MCF 10A (cell line): ENCODE results near the gene AGPAT4. TPM values are rescaled to one million over a fixed set of nuclear protein-coding genes. Genes with fewer than 3 reads are reported as not detected.
"Not testable (repeated sequence)": the region's sequence is repeated elsewhere in the genome, so short reads cannot be mapped to it uniquely, and the experiment has no call there.

ENCODE experiments used
- BruUV-seq: library from RNA; stranded (reverse); fragments of 400-500 nt; replicated peaks from 2 replicates; lab custom pipeline; 2021; lab: Mats Ljungman, UMichigan
- CTCF ChIA-PET: fragments of 300-600 bp; sonication (Branson Sonifier 250); formaldehyde crosslinking; extraction: SDS; loops from one replicate; lab custom pipeline; 2021; ENCODE audit warnings: antibody characterized with exemption, inconsistent platforms; lab: Yijun Ruan, JAX
- POLR2A ChIA-PET: fragments of 300-600, 350-650 bp; sonication (Branson Sonifier 250); formaldehyde crosslinking; extraction: SDS; loops from one replicate; lab custom pipeline; 2020; ENCODE audit warnings: antibody characterized with exemption, inconsistent platforms; lab: Yijun Ruan, JAX
- DNase-seq: peaks from one replicate; pipeline ENCODE4 v3.0.0-alpha.2; 2018; ENCODE audit not compliant: unreplicated experiment
- H3K27ac Mint-ChIP-seq: one replicate; pipeline ENCODE4 v1.8.0; 2022; ENCODE audit warnings: mild to moderate bottlenecking, low read depth, mixed read lengths; ENCODE audit not compliant: unreplicated experiment
- H3K27me3 Mint-ChIP-seq: one replicate; pipeline ENCODE4 v1.8.0; 2022; ENCODE audit warnings: mixed read lengths; ENCODE audit not compliant: insufficient read depth, unreplicated experiment
- H3K36me3 Mint-ChIP-seq: one replicate; pipeline ENCODE4 v1.8.0; 2022; ENCODE audit warnings: mild to moderate bottlenecking, moderate library complexity, mixed read lengths; ENCODE audit not compliant: insufficient read depth, unreplicated experiment
- H3K4me1 Mint-ChIP-seq: one replicate; pipeline ENCODE4 v1.8.0; 2022; ENCODE audit warnings: mixed read lengths; ENCODE audit not compliant: insufficient read depth, unreplicated experiment
- H3K4me3 Mint-ChIP-seq: one replicate; pipeline ENCODE4 v1.8.0; 2022; ENCODE audit warnings: mild to moderate bottlenecking, moderate library complexity, mixed read lengths; ENCODE audit not compliant: unreplicated experiment
- H3K9me3 Mint-ChIP-seq: one replicate; pipeline ENCODE4 v1.8.0; 2022; ENCODE audit warnings: mixed read lengths; ENCODE audit not compliant: unreplicated experiment
- intact Hi-C: fragments of 100-400 bp; cut with micrococcal nuclease; formaldehyde crosslinking; loops from 2 replicates; pipeline ENCODE4 v1.14.1; 2022
- total RNA-seq: library from RNA; stranded (reverse); gene quantifications from 2 replicates; pipeline ENCODE4 v1.2.3, GENCODE V29; 2022
- TF ChIP-seq, protein P1 (sequence below): fragments of 200-600 bp; IDR thresholded peaks from one replicate; pipeline ENCODE4 v1.8.0; 2022; ENCODE audit warnings: antibody characterized with exemption, mild to moderate bottlenecking; ENCODE audit not compliant: unreplicated experiment

The AGPAT4 gene
- total RNA-seq, 1 experiment from 2014 or later: 5.6 TPM

DNA sequence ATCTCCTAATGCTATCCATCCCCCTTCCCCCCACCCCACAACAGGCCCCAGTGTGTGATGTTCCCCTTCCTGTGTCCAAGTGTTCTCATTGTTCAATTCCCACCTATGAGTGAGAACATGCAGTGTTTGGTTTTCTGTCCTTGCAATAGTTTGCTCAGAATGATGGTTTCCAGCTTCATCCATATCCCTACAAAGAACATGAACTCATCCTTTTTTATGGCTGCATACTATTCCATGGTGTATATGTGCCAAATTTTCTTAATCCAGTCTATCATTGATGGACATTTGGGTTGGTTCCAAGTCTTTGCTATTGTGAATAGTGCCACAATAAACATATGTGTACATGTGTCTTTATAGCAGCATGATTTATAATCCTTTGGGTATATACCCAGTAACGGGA is 101.1 kb downstream of the AGPAT4 start:
- DNase-seq, intact Hi-C loops, H3K4me3 Mint-ChIP-seq, H3K27me3 Mint-ChIP-seq, POLR2A ChIA-PET, BruUV-seq, H3K9me3 Mint-ChIP-seq, CTCF ChIA-PET, H3K36me3 Mint-ChIP-seq, H3K27ac Mint-ChIP-seq: not testable (repeated sequence)
- H3K4me1 Mint-ChIP-seq: peaks cover 30% of the 10 kb centered on the region

DNA sequence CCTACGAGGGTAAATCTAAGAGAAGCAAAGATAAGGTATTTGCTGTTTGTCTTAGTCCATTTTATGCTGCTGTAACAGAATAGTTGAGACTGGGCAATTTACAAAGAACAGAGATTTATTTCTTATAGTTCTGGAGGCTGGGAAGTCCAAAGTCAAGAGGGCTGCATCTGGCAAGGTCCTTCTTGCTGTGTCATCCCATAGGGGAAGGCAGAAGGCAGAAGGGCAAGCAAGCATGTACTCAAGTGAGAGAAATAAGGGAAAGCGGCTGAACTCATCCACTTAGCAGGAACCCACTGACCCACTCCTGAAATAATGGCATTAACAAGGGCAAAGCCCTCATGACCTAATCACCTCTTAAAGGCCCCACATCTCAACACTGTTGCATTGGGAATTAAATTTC is 102.7 kb downstream of the AGPAT4 start:
- Mint-ChIP-seq H3K27ac (no peak overlapping the region), H3K36me3 (no peaks in the 10 kb centered on the region), H3K4me1 (peaks cover 30% of the 10 kb centered on the region), H3K4me3 (no peak overlapping the region), H3K27me3 (no peaks in the 10 kb centered on the region), H3K9me3 (no peaks in the 10 kb centered on the region)
- TF ChIP-seq, protein P1, sequence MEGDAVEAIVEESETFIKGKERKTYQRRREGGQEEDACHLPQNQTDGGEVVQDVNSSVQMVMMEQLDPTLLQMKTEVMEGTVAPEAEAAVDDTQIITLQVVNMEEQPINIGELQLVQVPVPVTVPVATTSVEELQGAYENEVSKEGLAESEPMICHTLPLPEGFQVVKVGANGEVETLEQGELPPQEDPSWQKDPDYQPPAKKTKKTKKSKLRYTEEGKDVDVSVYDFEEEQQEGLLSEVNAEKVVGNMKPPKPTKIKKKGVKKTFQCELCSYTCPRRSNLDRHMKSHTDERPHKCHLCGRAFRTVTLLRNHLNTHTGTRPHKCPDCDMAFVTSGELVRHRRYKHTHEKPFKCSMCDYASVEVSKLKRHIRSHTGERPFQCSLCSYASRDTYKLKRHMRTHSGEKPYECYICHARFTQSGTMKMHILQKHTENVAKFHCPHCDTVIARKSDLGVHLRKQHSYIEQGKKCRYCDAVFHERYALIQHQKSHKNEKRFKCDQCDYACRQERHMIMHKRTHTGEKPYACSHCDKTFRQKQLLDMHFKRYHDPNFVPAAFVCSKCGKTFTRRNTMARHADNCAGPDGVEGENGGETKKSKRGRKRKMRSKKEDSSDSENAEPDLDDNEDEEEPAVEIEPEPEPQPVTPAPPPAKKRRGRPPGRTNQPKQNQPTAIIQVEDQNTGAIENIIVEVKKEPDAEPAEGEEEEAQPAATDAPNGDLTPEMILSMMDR: no peak
- intact Hi-C loops: no loop called here
- DNase-seq: no peak
- CTCF ChIA-PET: interaction anchor here (0.9 to 4.3 kb wide), 2 partner anchors 48 to 199 kb away, joined by 3 to 21 read pairs; no protein-coding TSS in a partner anchor
- POLR2A ChIA-PET: no interaction called here
- no TSS peak for BruUV-seq

DNA sequence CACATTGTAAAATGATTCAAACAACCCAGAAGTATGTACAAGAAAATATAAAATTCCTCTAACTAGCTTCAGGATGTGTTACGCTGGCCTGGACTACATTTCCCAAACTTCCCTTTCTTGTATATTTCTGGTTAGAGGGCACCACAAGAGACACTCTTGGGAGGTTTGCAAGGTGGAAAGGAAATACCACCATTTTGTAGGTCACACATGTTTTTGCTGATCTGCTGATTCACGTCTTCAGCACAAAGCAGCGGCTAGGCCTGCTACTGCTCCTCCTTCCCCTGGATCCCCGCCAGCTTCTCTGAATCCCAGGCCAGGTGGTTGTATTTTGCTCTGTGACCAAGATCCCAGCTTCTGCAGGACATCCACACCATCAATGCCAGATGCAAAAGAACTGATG is 104.2 kb downstream of the AGPAT4 start:
- peak overlapping the region; percentile 74 for H3K27ac Mint-ChIP-seq
- H3K4me1 Mint-ChIP-seq: peaks cover 30% of the 10 kb centered on the region
- DNase-seq: peak; percentile 79
- H3K36me3 Mint-ChIP-seq: no peaks in the 10 kb centered on the region
- no TSS peak for BruUV-seq
- ChIA-PET CTCF (interaction anchor here (0.9 to 4.3 kb wide), 2 partner anchors 201 to 420 kb away, joined by 4 to 21 read pairs; no protein-coding TSS in a partner anchor), POLR2A (interaction anchor here (0.5 to 0.7 kb wide), 2 partner anchors 201 to 217 kb away, joined by 3 read pairs; no protein-coding TSS in a partner anchor)
- no peaks in the 10 kb centered on the region for H3K27me3 Mint-ChIP-seq
- TF ChIP-seq, protein P1: no peak
- intact Hi-C loops: loop anchor here (2.0 kb wide), 1 partner anchor 103 kb away; no protein-coding TSS in a partner anchor
- H3K4me3 Mint-ChIP-seq: no peak overlapping the region
- no peaks in the 10 kb centered on the region for H3K9me3 Mint-ChIP-seq

DNA sequence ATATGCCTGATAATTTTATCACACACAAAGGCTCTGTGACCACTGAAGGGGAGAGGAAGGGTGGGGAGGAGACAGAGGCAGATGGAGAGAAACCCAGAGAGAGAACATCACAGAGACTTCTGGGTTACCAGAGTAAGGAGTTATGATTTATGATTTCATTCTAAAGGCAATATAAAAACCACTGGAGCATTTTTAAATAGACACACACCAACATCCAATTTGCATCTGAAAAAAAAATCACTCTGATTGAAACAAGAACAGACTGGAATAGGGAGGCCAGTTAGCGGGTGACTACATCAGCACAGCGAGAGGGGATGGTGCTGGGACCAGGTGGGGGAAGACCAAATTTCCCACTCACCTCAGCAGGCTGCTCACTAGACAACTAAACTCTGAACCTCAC is 104.8 kb downstream of the AGPAT4 start:
- Mint-ChIP-seq H3K4me3 (no peak overlapping the region), H3K9me3 (no peaks in the 10 kb centered on the region), H3K36me3 (no peaks in the 10 kb centered on the region), H3K4me1 (peaks cover 30% of the 10 kb centered on the region), H3K27me3 (no peaks in the 10 kb centered on the region), H3K27ac (peak overlapping the region; percentile 74)
- no peak for DNase-seq
- POLR2A ChIA-PET: interaction anchor here (0.5 to 0.9 kb wide), 3 partner anchors 202 to 216 kb away, joined by 3 to 4 read pairs (median 3); no protein-coding TSS in a partner anchor
- no TSS peak for BruUV-seq
- CTCF ChIA-PET: interaction anchor here (0.9 to 4.3 kb wide), 4 partner anchors 199 to 419 kb away, joined by 4 to 21 read pairs (median 8); no protein-coding TSS in a partner anchor
- TF ChIP-seq, protein P1: no peak
- intact Hi-C loops: loop anchor here (2.0 kb wide), 1 partner anchor 104 kb away; no protein-coding TSS in a partner anchor
